ENCODE data around the gene MYRFL.
"Not testable (repeated sequence)": the region's sequence is repeated elsewhere in the genome, so short reads cannot be mapped to it uniquely, and the experiment has no call there.

Gene MYRFL

DNA sequence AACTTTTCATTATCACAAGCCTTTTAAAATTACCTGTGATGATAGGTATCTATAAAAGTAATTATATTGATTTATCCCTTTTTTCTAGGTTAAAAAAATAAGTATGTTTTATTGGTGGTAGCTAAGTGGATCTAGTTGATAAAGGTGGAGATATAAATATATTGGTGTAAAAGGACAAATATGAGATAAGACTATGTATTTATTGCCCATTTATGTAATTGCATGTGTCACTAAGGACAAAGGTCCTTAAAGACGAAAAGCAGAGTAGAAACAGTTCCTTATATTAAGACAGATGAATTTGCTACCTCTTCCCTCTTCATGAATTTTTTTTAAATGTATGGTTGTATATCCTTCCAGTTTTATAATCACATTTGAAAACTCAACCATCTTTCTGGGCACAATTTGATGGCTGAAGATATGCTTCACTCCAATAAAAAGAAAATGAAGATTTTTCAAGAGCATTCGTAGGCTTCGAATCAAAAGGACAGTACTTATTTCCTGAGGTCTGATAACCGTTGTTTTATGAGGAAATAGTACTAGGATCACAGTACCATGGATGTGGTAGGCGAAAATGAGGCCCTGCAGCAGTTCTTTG, at the start of gene MYRFL:
TSS of gene MYRFL (plus strand) at position 262 of the 595 bp plus-strand sequence. CDS start at position 553, 291 bp downstream.
- no peak for DNase-seq

DNA sequence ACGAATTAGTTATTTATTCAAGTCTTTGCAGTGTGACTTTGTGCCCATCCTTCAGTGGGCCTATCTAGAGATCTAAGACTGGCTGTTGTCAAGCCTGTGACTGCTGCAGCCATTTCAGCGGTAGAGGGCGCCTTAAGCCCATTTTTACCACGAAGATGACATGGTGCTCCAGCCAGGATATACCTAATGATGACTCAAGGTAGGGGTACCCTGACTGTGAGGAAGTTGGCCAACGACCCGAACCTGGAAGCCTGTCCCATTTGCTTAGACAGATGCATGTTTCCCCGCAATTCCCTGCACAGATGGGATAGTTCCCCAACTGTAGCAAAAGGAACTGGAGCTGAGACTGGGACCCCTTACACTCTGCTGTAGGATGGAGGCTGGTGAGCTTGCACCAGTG, 45.1 kb upstream of the MYRFL start:
- peak; percentile 12 for DNase-seq

DNA sequence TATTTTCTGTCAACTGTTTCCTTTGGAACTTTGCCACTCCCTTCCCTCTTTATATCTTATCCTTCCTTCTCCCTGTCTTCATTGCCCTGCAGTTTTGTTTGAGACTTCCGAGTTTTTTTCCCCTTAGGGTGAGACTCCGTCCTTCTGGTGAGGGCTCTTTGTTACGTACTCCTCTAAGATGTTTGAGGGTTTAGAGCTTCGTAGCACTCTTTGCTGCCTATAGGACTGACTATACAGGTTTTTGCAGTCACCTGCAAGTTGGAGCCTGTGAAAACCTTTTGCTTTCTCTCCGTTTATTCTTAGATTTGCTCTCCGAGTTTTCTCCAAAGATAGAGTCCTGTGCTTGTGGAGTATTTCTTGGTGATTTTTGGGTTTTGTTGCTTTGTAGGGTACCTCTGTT, 41.7 kb upstream of the MYRFL start:
- DNase-seq, result no peak

DNA sequence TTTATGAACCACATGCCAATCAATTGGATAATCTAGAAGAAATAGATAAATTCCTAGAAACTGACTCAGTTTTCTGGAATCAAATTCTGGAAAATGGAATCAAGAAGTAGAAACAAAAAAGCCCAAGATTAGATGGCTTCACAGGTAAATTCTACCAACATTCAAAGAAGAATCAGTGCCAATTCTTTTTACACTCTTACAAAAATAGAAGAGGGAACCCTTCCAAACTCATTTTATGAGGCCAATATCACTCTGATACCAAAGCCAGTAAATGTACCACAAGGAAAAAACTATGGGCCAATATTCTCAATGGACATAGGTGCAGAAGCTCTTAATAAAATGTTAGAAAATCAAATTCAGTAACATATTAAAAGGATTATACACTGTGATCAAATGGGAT, 35.7 kb upstream of the MYRFL start:
- DNase-seq, result no peak

DNA sequence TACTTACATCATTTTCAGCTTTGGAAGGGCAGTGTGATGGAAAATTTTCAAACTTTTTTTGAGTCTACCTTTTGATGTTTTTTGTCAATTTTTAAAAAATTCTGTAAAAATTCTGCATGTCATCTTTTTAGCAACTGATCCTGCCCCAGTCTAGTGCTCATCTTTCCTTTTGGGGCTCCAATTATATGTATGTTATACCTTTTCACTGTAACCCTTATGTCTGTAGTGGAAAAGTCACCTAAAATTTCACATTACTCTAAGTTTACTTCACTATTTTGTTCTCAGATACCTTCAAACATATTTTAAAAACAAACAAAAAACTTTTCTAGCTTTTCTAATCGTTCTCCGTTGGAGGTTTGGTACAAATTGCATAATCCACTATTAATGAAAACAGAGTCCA, 32.5 kb upstream of the MYRFL start:
- DNase-seq, result no peak

DNA sequence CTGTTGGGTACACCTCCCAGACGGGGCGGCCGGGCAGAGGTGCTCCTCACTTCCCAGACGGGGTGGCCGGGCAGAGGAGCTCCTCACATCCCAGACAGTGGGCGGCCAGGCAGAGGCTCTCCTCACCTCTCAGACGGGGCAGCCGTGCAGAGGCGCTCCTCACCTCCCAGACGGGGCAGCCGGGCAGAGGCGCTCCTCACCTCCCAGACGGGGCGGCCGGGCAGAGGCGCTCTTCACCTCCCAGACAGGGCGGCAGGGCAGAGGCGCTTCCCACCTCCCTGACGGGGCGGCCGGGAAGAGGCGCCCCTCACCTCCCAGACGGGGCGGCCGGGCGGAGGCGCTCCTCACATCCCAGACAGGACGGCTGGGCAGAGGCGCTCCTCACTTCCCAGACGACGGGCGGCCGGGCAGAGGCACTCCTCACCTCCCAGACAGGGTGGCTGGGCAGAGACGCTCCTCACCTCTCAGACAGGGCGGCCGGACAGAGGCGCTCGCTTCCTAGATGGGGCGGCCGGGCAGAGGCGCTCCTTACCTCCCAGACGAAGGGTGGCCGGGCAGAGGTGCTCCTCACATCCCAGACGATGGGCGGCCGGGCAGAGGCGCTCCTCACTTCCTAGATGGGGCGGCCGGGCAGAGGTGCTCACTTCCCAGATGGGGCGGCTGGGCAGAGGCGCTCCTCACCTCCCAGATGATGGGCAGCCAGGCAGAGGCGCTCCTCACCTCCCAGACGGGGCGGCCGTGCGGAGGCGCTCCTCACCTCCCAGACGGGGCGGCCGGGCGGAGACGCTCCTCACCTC, 17.7 kb upstream of the MYRFL start:
- DNase-seq, result not testable (repeated sequence)

DNA sequence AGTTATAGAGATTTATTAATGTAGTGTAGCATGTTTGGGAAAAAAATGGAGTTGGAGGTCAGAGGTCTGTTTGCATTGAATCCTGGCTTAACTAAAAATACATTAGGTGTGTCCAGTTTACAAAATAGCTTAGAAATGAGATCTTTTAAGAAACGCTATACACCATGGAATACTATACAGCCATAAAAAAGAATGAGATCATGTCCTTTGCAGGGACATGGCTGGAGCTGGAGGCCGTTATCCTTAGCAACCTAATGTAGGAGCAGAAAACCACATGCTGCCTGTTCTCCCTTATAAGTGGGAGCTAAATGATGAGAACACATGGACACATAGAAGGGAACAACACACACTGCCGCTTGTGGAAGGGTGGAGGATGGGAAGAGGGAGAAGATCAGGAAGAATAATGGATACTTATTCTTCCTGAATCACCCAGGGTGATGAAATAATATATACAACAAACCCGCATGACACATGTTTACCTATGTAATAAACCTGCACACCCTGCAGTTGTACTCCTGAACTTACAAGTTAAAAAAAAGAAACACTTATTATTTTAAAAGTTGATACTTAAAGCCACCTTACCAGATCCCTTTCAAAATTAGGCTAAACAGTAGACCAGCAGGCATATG, 14.0 kb upstream of the MYRFL start:
- DNase-seq, result no peak

DNA sequence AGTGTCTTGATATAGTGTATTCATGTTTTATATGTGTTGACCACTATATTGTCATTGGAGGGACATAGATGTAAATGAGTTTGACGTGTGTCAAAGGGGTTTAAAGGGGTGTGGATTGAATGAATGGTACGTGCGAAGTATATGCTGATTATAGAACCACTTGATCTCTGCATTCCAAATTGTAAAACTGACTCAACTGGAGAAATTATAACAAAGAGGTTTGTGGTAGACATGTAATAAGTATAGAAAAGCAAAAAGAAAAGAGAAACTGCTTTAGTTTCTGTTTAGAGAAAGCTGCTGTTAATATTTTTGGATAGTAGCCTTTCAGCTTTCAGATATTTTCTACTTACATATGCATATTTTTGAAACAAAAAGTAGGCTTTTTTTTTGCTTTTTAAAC, 8.9 kb upstream of the MYRFL start:
- no peak for DNase-seq

DNA sequence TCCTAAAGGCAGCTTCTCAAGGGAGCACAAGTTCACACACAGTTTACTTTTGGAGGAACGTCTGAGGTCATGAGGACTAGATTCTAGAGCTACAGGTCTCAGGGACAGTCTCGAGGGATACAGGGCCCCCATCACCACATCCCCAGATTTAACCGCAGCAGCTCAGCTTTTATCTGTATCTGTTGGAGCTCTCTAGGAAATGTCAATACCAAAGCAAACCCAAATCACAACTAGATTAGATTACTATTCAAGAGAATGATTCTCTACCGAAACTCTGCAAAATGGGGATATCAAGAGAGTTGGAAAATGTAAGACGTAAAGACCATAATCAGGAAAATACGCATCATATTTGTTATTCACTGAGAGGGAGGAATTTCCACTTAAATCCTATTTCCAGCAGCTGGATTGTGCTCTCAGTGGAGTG, 4.0 kb upstream of the MYRFL start:
- DNase-seq, result no peak

DNA sequence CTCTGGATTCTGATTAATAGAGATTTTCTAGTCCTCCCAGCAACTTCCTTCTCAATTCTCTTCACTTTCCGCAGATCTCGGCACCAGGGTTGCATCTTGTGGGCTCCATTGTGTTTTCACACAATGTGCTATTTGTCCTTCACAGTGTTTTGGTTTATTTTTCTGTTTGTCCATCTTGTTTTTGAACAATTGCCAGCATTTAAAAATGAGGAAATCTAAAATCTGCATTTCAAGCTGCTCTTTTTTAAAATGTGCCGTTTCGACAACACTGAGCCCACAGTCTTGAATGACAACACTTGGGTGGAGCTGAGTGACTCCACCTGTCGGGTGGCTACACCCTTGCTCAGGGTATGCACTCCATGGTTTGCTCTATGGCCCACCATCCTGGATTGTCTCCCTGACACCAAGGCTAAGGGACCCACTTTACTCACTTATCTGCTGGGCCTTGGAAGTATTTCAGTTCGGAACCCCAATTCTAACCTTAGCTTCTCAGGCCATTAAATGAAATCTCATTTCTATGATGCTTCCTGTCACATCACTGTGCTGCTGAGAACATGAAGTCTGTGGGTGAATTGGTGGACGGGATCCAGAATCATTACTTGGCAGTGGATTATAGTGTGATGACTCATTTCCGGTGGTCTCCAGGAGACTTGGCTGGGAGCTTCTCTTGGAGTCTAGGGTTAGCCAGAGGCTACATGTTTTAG, 3.4 kb upstream of the MYRFL start:
- no peak for DNase-seq

DNA sequence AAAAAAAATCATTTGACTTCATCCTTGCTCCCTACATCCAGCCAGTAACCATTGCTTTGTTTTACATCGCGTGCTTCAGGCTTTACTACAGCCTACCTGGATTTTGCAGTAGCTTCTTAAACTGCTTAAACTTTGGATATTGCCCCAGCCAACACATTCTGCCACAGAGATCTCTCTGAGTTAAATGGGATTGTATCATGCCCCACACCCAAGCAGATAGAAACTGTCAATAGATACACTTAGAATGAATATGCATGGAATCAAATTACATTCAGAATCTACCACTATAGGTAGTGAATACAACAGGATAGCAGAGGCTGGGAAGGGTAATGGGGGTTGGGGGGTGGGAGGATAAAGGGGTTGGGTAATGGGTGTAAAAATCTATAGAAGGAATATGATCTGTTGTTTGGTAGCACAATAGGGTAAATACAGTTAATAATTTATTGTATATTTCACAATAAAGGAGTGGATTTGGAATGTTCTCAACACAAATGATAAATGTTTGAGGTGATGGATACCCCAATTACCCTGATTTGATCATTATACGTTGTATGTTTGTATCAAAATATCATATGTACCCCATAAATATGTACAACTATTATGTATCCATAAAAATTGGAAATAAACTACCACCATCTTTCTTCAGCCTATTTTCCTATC, 2.7 kb upstream of the MYRFL start:
- no peak for DNase-seq

DNA sequence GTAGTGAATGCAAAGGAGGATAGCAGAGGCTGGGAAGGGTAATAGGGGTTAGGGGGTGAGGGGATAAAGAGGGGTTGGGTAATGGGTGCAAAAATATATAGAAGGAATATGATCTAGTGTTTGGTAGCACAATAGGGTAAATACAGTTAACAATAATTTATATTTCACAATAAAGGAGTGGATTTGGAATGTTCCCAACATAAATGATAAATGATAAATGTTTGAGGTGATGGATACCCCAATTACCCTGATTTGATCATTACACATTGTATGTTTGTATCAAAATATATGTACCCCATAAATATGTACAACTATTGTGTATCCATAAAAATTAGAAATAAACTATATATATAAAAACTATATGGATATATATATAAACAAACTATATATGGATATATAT, 999 bp upstream of the MYRFL start:
- DNase-seq, result no peak

DNA sequence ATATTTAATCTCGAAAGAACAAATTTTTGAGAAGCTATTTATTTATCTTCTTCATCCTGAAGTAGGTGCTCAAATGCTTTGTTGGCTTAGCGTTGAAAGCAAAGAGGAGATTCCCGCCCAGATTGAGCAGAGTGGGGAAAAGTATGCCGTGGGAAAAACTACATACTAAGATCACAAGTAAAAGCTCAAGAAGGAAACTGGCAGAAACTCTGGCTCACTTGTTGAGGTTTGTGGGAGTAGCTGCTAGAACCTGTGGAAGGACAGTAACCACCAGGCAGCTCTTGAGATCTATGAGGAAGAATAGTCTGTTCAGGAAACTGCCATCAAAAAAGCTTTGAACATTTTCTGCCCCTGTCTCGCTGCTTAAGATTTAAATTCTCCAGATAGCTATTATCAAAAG, 3.9 kb downstream of the MYRFL start:
- DNase-seq, result no peak

DNA sequence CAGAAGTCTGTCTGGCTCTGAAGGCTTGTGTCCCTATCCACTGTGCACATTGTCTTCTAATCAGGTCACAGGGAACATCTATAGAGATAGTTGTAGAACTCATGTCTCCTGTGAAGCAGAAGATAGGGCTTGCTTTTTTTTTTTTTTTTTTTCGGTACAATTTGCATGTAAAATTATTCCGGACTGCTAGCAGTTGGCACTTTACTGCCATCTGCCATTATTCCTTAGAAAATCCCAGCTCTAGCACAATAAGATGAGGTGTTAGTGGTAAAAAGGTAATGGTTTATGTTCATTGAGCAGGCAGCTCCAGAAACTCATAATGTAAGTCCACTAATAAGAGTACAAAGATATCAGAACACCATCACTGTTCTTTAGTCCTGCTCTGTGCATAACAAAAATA, 8.7 kb downstream of the MYRFL start:
- DNase-seq, result no peak

DNA sequence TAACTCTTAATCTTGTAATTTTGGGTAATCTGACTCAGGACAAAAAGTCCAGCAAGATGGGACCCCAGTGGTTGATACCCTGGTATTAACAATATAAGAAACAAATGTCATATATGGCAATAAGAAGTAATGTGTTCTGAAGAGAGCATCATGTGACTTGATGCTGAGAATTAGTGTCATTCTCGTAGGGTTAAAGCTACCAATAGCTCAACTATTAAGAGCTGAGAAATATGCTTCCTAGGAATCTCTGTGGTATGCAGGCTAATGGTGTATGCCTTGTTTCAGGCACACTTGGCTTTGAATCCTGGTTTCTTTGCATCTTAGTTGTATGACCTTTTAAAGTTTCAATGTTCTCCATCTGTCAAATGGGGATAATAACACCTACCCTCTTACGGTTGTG, 9.1 kb downstream of the MYRFL start:
- no peak for DNase-seq

DNA sequence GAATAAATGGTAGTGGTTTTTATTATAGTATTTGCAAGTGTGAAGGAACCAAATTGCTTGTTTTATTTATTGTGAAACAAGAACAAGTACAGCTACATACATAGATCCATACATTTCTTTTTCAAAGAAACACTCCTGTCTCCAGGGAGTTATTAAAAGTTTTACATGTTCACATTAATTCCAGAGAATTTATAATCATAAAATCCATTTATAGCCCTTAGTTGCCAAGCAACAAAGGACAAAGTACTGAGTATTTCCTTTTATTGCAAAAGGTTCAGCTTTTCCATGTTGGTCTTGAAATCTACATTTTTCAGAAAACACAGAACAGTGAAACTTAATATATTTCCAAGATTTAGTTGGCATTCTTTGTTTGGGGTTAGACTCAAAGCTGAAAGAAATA, 9.5 kb downstream of the MYRFL start:
- DNase-seq, result no peak

DNA sequence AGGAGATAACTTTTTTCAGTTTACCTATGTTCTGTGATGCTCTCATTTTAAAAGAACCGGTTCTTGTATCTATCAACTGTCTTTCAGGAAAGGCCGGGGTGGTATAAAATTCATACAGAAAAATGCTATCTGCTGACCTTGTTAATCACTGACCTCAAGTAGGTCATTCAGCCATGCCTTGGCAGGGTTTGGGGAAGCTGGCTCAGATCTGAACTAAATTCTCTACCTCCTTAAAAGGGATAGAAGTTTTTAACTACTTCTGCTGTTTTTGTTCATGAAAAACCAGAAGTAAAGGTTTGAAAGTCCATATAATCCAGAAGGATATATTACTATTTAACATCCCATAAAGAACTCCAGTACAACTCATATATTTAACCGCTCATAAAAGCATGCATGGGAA, 10.1 kb downstream of the MYRFL start:
- no peak for DNase-seq

DNA sequence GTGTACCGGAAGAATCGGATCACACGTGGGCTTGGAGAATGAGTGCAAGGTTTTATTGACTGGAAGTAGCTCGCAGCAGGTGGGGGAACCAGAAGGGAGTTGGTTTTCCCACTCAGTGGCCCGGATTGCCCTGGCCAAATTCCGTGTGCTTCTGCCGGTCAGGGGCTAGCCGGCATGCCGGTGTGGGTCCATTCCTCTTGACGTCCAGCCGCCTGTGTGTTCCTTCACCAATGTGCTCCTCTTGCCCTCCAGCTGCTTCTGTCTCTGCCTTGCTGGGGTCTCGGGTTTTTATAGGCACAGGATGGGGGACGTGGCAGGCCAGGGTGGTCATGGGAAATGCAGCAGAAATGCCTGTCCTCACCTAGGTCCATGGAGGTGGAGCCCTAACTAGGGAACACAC, 11.0 kb downstream of the MYRFL start:
- no peak for DNase-seq

DNA sequence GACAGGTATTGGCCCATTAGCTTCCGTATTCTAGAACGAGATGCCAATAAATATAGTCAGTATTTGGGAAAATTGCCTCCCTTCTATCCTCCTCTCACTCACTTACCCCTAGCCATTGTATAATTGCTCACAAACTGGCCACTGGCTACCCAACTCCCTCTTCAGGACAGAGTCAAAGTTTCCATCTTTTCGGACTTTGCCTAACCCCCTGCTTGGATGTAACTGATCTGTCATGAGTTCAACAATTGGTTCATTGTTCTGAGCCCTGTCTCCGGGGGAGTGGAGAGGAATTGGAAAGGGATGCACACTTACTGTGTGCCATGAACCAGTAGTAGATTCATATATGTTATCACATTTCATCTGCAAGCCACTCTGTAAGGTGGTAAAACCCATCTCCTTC, 12.2 kb downstream of the MYRFL start:
- DNase-seq, result no peak

DNA sequence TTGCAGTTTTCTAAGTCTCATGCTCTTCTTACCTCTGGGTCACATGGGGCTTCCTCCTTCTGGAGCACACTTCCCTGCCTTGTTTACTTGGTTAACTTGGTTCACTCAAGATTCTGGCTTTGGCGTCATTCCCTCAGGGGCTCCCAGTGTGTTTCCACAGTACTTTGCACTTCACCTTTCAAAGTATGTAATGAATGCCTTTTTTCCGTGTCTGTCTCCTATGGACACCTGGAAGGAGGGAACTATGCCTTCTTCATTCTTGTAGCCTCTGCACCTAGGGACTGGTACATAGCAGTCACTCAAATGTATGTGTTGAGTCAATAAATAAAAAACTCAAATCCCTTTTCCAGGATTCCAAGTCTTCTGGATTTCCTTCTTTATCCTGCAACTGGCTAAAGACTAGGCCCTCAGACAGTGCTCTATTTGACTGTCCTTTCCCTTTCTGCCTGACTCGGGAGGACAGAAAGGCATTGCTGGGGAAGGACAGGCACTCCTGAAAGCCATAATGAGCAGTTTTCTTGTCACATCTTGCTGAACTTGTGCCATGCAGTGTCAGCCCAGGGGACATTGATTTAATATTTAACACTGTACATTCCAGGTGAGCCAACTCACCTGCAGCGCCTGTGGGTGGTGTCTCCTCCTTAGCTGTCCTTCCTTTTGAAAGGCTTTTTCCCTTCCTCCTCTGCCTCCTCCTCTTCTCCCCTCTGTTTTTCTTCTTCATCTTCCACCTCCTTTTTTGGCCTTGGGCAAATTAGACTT, 12.8 kb downstream of the MYRFL start:
- no peak for DNase-seq

DNA sequence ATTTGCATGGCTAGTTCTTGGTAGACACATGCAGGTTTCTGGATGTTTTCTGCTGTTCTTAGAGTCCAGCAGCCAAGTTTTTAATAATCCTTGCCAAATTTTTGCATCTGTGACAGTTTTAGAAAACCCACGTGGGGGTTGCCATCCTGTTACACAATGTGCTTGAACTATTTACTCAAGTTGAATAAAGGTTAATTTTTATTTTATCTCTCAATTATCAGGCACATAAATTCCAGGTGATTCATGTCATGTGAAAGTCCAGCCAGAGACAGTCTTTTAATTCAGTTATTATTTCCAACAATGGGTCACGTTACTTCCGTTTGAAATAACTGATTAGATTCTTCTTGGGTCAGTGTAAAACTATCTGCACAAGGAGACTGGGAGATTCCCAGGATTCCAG, 15.7 kb downstream of the MYRFL start:
- DNase-seq, result no peak

DNA sequence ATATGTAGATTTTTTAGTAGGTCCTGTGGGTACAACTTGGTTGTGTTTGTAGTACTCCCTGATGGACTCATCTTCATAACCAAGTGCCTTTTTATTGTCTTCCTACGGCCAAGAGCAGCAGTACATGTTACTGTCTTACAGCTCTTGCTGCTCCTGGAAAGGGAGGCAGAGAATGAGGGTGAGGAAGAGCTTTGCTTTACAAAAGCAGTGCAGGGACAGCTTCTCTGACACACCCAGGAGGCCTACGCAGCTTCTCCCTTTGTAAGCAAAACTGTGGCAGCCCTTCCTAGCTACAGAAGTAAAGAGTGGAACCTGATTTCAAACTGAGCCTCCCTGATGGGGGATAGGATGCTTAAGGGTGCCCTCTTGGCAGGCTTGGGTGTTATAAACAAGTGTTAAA, 18.6 kb downstream of the MYRFL start:
- no peak for DNase-seq

Measured in activated CD4-positive, alpha-beta T cell treated with anti-CD3 and anti-CD28 coated beads, Interleukin-10, Interleukin-2, amounts not matched to agents 100 ng/mL and 50 ng/mL, durations not matched to agents 16 hours and 8 hours (primary cell).